Measurements from ENCODE around the gene ACSM3.
"Not testable (repeated sequence)": the region's sequence is repeated elsewhere in the genome, so short reads cannot be mapped to it uniquely, and the experiment has no call there.

Gene ACSM3, protein sequence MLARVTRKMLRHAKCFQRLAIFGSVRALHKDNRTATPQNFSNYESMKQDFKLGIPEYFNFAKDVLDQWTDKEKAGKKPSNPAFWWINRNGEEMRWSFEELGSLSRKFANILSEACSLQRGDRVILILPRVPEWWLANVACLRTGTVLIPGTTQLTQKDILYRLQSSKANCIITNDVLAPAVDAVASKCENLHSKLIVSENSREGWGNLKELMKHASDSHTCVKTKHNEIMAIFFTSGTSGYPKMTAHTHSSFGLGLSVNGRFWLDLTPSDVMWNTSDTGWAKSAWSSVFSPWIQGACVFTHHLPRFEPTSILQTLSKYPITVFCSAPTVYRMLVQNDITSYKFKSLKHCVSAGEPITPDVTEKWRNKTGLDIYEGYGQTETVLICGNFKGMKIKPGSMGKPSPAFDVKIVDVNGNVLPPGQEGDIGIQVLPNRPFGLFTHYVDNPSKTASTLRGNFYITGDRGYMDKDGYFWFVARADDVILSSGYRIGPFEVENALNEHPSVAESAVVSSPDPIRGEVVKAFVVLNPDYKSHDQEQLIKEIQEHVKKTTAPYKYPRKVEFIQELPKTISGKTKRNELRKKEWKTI

GRCh38 chr16:20763461-20764232 is at the start of gene ACSM3:
ACSM3 (plus strand) TSS chr16:20764014; CDS start chr16:20770035, 6,021 bp downstream.
- no peaks in the 10 kb centered on the region for H3K9me3 ChIP-seq (ENCODE audit: control insufficient read depth, low read depth, low read length)
- H3K27me3 ChIP-seq (ENCODE audit: control insufficient read depth, insufficient read depth, low read length): no peaks in the 10 kb centered on the region
- no peak within 1 kb of the TSS for H3K9ac ChIP-seq (ENCODE audit: low read length)
- H3K36me3 ChIP-seq (ENCODE audit: control insufficient read depth, low read depth, low read length): no peaks in the 10 kb centered on the region
- peak within 1 kb of the TSS; percentile 60 for H3K4me3 ChIP-seq (ENCODE audit: low read length)
- H3K27ac ChIP-seq (ENCODE audit: low read length): no peak within 1 kb of the TSS
- H3K4me1 ChIP-seq (ENCODE audit: control insufficient read depth, low read depth, low read length): no peaks in the 10 kb centered on the region

DNA sequence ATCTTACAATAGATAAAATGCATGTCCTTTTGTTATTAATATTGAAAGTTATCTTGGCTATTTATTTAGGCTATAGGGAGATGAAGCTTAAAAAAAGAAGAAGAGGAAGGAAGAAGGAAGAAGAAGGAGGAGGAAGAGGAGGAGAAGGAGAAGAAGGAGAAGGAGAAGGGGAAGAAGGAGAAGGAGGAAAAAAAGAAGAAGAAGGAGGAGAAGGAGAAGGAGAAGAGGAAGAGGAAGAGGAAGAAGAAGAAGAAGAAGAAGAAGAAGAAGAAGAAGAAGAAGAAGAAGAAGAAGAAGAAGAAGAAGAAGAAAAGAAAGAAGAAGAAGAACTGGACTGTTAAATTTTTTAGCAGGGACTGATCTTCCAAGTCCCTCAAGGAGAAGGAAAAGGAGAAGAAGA is 46.1 kb upstream of the ACSM3 start:
- H3K4me1 ChIP-seq (ENCODE audit: control insufficient read depth, low read depth, low read length): not testable (repeated sequence)

DNA sequence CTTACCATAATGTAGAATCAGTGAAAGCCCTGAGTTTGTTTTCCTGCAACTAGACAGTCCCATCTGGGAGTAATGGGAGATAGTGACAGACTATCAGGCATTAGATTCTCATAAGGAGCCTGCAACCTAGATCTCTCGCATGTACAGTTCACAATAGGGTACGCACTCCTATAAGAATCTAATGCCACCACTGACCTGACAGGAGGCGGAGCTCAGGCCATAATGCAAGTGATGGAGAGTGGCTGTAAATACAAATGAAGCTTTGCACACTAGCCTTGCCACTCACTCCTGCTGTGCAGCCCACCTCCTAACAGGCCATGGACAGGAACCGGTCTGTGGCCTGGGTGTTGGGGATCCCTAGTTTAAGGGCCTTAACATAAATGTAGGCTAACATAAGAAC is 43.6 kb upstream of the ACSM3 start:
- no peaks in the 10 kb centered on the region for H3K36me3 ChIP-seq (ENCODE audit: control insufficient read depth, low read depth, low read length)
- no peak overlapping the region for H3K27ac ChIP-seq (ENCODE audit: low read length)
- H3K9ac ChIP-seq (ENCODE audit: low read length): no peak overlapping the region
- no peaks in the 10 kb centered on the region for H3K4me1 ChIP-seq (ENCODE audit: control insufficient read depth, low read depth, low read length)
- H3K9me3 ChIP-seq (ENCODE audit: control insufficient read depth, low read depth, low read length): no peaks in the 10 kb centered on the region
- no peaks in the 10 kb centered on the region for H3K27me3 ChIP-seq (ENCODE audit: control insufficient read depth, insufficient read depth, low read length)
- H3K4me3 ChIP-seq (ENCODE audit: low read length): no peak overlapping the region

More for the DNA sequence above, 46.1 kb upstream of the ACSM3 start:
- not testable (repeated sequence) for H3K27ac ChIP-seq (ENCODE audit: low read length); H3K36me3 ChIP-seq (ENCODE audit: control insufficient read depth, low read depth, low read length); H3K9ac ChIP-seq (ENCODE audit: low read length); H3K4me3 ChIP-seq (ENCODE audit: low read length); H3K9me3 ChIP-seq (ENCODE audit: control insufficient read depth, low read depth, low read length); H3K27me3 ChIP-seq (ENCODE audit: control insufficient read depth, insufficient read depth, low read length)

GRCh38 chr16:20726661-20727060 is 37.2 kb upstream of the ACSM3 start:
- Histone ChIP-seq H3K27me3 (ENCODE audit: control insufficient read depth, insufficient read depth, low read length) (no peaks in the 10 kb centered on the region), H3K9ac (ENCODE audit: low read length) (no peak overlapping the region), H3K27ac (ENCODE audit: low read length) (no peak overlapping the region), H3K9me3 (ENCODE audit: control insufficient read depth, low read depth, low read length) (no peaks in the 10 kb centered on the region), H3K4me1 (ENCODE audit: control insufficient read depth, low read depth, low read length) (no peaks in the 10 kb centered on the region), H3K4me3 (ENCODE audit: low read length) (no peak overlapping the region), H3K36me3 (ENCODE audit: control insufficient read depth, low read depth, low read length) (no peaks in the 10 kb centered on the region)

DNA sequence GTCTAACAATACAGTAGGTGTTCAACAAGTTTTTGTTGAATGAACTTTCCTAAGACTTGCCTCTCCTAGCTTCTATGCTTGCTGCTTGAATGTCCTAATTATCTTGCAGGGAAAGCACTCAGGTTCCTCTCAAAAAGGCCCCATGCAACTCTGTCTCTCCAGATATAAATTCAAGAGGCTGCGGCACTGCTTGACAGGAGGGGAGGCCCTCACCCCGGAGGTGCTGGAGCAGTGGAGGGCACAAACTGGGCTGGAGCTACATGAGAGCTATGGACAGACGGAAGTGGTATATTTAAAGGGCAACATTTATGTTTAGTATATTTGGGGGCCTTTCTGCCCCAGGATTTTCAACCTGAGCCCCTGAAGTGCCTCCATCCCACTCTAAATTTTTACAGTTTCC is 36.6 kb upstream of the ACSM3 start:
- no peaks in the 10 kb centered on the region for H3K27me3 ChIP-seq (ENCODE audit: control insufficient read depth, insufficient read depth, low read length)
- H3K27ac ChIP-seq (ENCODE audit: low read length): no peak overlapping the region
- no peak overlapping the region for H3K4me3 ChIP-seq (ENCODE audit: low read length)
- no peaks in the 10 kb centered on the region for H3K9me3 ChIP-seq (ENCODE audit: control insufficient read depth, low read depth, low read length)
- H3K4me1 ChIP-seq (ENCODE audit: control insufficient read depth, low read depth, low read length): no peaks in the 10 kb centered on the region
- no peak overlapping the region for H3K9ac ChIP-seq (ENCODE audit: low read length)
- H3K36me3 ChIP-seq (ENCODE audit: control insufficient read depth, low read depth, low read length): no peaks in the 10 kb centered on the region

DNA sequence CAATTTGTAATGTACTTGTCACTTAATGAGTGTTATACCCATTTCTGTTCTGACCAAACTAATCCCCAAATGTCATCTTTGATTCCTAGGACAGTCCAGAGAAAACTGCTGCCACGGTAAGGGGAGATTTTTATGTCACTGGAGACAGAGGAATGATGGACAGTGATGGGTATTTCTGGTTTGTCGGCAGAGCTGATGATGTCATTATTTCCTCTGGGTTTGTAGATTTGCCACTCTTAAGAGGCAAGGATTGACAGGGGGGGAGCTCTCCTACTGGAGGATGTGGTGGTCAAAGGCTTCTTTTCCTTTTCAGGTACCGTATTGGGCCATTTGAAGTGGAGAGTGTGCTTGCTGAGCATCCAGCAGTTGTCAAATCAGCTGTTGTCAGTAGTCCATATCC is 34.7 kb upstream of the ACSM3 start:
- no peak overlapping the region for H3K27ac ChIP-seq (ENCODE audit: low read length)
- H3K27me3 ChIP-seq (ENCODE audit: control insufficient read depth, insufficient read depth, low read length): no peaks in the 10 kb centered on the region
- H3K4me3 ChIP-seq (ENCODE audit: low read length): no peak overlapping the region
- no peaks in the 10 kb centered on the region for H3K36me3 ChIP-seq (ENCODE audit: control insufficient read depth, low read depth, low read length)
- no peak overlapping the region for H3K9ac ChIP-seq (ENCODE audit: low read length)
- H3K4me1 ChIP-seq (ENCODE audit: control insufficient read depth, low read depth, low read length): no peaks in the 10 kb centered on the region
- no peaks in the 10 kb centered on the region for H3K9me3 ChIP-seq (ENCODE audit: control insufficient read depth, low read depth, low read length)

- no peak overlapping the region for H3K9ac ChIP-seq (ENCODE audit: low read length)
- H3K9me3 ChIP-seq (ENCODE audit: control insufficient read depth, low read depth, low read length): no peaks in the 10 kb centered on the region
- no peaks in the 10 kb centered on the region for H3K27me3 ChIP-seq (ENCODE audit: control insufficient read depth, insufficient read depth, low read length)
- H3K4me1 ChIP-seq (ENCODE audit: control insufficient read depth, low read depth, low read length): no peaks in the 10 kb centered on the region
- H3K4me3 ChIP-seq (ENCODE audit: low read length): no peak overlapping the region
- H3K27ac ChIP-seq (ENCODE audit: low read length): no peak overlapping the region
- H3K36me3 ChIP-seq (ENCODE audit: control insufficient read depth, low read depth, low read length): peaks cover 44% of the 10 kb centered on the region
Observed at GRCh38 chr16:20734056-20734455, 29.8 kb upstream of the ACSM3 start.

DNA sequence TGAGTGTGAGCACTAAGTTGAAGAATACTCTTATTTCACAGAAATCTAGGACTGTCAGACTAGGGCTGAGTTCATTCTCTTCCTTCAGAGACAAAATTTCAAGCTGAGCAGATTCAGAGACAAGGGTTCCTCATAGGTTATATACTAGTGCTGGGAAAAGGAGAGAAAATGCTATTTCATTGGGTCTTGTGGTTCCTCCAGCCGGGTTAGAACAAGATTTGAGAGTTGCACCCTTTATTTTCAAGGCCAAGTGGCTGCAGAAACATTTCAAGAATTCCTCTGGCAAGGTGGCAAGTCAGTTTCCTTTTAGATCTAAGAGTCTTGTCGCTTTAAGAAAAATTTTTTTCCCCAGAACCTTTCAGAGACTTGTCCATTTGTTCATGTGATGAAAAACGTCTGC is 29.0 kb upstream of the ACSM3 start:
- no peaks in the 10 kb centered on the region for H3K4me1 ChIP-seq (ENCODE audit: control insufficient read depth, low read depth, low read length)
- H3K9me3 ChIP-seq (ENCODE audit: control insufficient read depth, low read depth, low read length): no peaks in the 10 kb centered on the region
- H3K27me3 ChIP-seq (ENCODE audit: control insufficient read depth, insufficient read depth, low read length): no peaks in the 10 kb centered on the region
- H3K27ac ChIP-seq (ENCODE audit: low read length): no peak overlapping the region
- peaks cover 44% of the 10 kb centered on the region for H3K36me3 ChIP-seq (ENCODE audit: control insufficient read depth, low read depth, low read length)
- H3K9ac ChIP-seq (ENCODE audit: low read length): no peak overlapping the region
- no peak overlapping the region for H3K4me3 ChIP-seq (ENCODE audit: low read length)

- H3K9me3 ChIP-seq (ENCODE audit: control insufficient read depth, low read depth, low read length): no peaks in the 10 kb centered on the region
- H3K4me3 ChIP-seq (ENCODE audit: low read length): no peak overlapping the region
- H3K27me3 ChIP-seq (ENCODE audit: control insufficient read depth, insufficient read depth, low read length): no peaks in the 10 kb centered on the region
- H3K4me1 ChIP-seq (ENCODE audit: control insufficient read depth, low read depth, low read length): peaks cover 2% of the 10 kb centered on the region
- H3K27ac ChIP-seq (ENCODE audit: low read length): no peak overlapping the region
- H3K9ac ChIP-seq (ENCODE audit: low read length): no peak overlapping the region
- H3K36me3 ChIP-seq (ENCODE audit: control insufficient read depth, low read depth, low read length): peaks cover 44% of the 10 kb centered on the region
Observed at GRCh38 chr16:20735490-20735889, 28.3 kb upstream of the ACSM3 start.

DNA sequence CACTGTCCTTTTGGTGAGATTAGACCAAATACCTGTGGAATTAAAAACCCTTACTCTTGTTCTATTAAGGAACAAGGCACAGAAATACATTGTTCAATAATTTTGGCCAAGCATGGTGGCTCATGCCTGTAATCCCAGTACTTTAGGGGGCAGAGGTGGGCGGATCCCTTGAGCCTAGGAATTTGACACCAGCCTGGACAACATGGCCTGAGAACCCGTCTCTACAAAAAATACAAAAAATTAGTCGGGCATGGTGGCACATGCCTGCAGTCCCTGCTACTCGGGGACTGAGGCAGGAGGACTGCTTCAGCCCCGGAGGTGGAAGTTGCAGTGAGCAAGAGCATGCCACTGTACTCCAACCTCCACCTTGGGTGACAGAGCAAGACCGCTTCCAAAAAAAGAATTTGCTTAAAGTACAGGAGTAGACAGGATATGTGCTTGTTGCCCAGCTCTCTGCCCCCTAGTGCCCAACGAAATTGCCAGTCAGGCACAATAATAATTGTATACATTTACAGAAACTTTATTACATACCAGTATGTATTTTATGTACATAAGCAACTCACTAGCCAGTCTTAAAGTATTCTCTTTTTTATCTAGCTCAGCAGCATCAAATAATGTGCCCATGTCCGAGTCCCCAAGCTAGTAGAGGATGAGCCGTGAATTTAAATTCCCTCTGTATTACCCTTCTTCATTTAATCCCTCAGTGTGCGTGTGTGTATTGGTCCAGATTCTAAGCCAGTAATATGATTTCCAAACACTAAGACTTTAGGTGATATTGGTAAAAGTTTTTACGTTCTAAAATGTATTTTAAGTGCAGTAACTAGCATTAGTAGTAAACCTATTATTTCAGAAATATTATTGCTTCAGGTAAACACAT is 23.6 kb upstream of the ACSM3 start:
- H3K27ac ChIP-seq (ENCODE audit: low read length): peak overlapping the region; percentile 6
- peaks cover 37% of the 10 kb centered on the region for H3K36me3 ChIP-seq (ENCODE audit: control insufficient read depth, low read depth, low read length)
- H3K9me3 ChIP-seq (ENCODE audit: control insufficient read depth, low read depth, low read length): no peaks in the 10 kb centered on the region
- H3K9ac ChIP-seq (ENCODE audit: low read length): peak overlapping the region; percentile 75
- peak overlapping the region; percentile 91 for H3K4me3 ChIP-seq (ENCODE audit: low read length)
- no peaks in the 10 kb centered on the region for H3K27me3 ChIP-seq (ENCODE audit: control insufficient read depth, insufficient read depth, low read length)
- peaks cover 4% of the 10 kb centered on the region for H3K4me1 ChIP-seq (ENCODE audit: control insufficient read depth, low read depth, low read length)
